ENCODE results near the gene ACTRT2. TPM values are rescaled to one million over a fixed set of nuclear protein-coding genes. Genes with fewer than 3 reads are reported as not detected.

The ACTRT2 gene
- total and polyA plus RNA-seq, 10 donors: not detected

DNA sequence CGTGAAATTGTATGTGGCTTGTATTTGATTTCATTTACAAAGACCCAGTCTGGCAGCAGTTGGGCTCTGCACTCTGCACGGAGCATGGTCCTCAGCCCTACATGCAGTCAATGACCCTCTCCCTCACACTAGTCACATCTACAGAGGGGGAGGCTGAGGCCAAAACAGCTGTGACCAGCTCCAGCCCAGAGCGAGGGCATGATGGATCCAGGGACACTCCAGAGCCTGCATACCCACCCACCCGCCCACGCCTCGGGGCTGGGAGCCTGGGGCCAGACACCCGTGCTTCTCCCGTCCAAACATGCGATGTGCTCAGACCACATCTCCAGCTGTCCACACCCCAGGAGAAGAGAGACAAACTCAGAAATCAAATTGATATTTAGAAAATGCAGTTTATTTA is 33.8 kb downstream of the ACTRT2 start:
- H3K36me3 ChIP-seq: no peaks in the 10 kb centered on the region
- peaks cover 0 to 37% (median 5%) of the 10 kb centered on the region in 7 donors for H3K27me3 ChIP-seq (replicated peaks in 1 of 7)
- intact Hi-C loops (cut with DNase I; ENCODE audit: low total_unique reads): no loop called here
- H3K27ac ChIP-seq: no peak overlapping the region
- 68 to 91% (median 85%) methylated on average over 9 of the region's 9 CpGs for WGBS, 5 donors
- DNase-seq: no peak
- no peaks in the 10 kb centered on the region for H3K9me3 ChIP-seq
- TF ChIP-seq POLR2AphosphoS5 (IDR thresholded peaks at IDR 0.05) (no peak), CTCF (IDR thresholded peaks at IDR 0.05 in 8 of 11, conservative IDR thresholded peaks at IDR 0.05 in 3 of 11) (no peak), POLR2A (IDR thresholded peaks at IDR 0.05) (no peak)
- no peaks in the 10 kb centered on the region for H3K4me1 ChIP-seq
- no peak overlapping the region for H3K4me3 ChIP-seq

- H3K4me3 ChIP-seq: no peak overlapping the region
- H3K4me1 ChIP-seq: no peaks in the 10 kb centered on the region
- no peaks in the 10 kb centered on the region for H3K36me3 ChIP-seq
- no peak overlapping the region for H3K27ac ChIP-seq
- intact Hi-C loops (cut with DNase I; ENCODE audit: low total_unique reads): no loop called here
- H3K27me3 ChIP-seq (replicated peaks in 1 of 7): peaks cover 0 to 52% (median 5%) of the 10 kb centered on the region in 7 donors
- 87 to 92% (median 89%) methylated on average over 5 of the region's 5 CpGs for WGBS, 5 donors
- TF ChIP-seq POLR2A (IDR thresholded peaks at IDR 0.05): no peak
- no peak for TF ChIP-seq CTCF (IDR thresholded peaks at IDR 0.05 in 8 of 11, conservative IDR thresholded peaks at IDR 0.05 in 3 of 11)
- TF ChIP-seq POLR2AphosphoS5 (IDR thresholded peaks at IDR 0.05): no peak
- no peak for DNase-seq
- no peaks in the 10 kb centered on the region for H3K9me3 ChIP-seq
These were observed 35.4 kb downstream of the ACTRT2 start for GRCh38 chr1:3056641-3057040.

- intact Hi-C loops (cut with DNase I; ENCODE audit: low total_unique reads): no loop called here
- no peak for DNase-seq
- H3K9me3 ChIP-seq: no peaks in the 10 kb centered on the region
- 72 to 88% (median 78%) methylated on average over 10 of the region's 10 CpGs for WGBS, 5 donors
- H3K36me3 ChIP-seq: no peaks in the 10 kb centered on the region
- H3K27ac ChIP-seq: no peak overlapping the region
- H3K27me3 ChIP-seq (replicated peaks in 1 of 7): peaks cover 0 to 56% (median 16%) of the 10 kb centered on the region in 7 donors
- no peak overlapping the region for H3K4me3 ChIP-seq
- TF ChIP-seq POLR2AphosphoS5 (IDR thresholded peaks at IDR 0.05): no peak
- TF ChIP-seq CTCF (IDR thresholded peaks at IDR 0.05 in 8 of 11, conservative IDR thresholded peaks at IDR 0.05 in 3 of 11): no peak
- no peak for TF ChIP-seq POLR2A (IDR thresholded peaks at IDR 0.05)
- H3K4me1 ChIP-seq: peaks cover 0 to 6% (median 0%) of the 10 kb centered on the region in 6 donors
These were observed 37.2 kb downstream of the ACTRT2 start for GRCh38 chr1:3058263-3059030.

DNA sequence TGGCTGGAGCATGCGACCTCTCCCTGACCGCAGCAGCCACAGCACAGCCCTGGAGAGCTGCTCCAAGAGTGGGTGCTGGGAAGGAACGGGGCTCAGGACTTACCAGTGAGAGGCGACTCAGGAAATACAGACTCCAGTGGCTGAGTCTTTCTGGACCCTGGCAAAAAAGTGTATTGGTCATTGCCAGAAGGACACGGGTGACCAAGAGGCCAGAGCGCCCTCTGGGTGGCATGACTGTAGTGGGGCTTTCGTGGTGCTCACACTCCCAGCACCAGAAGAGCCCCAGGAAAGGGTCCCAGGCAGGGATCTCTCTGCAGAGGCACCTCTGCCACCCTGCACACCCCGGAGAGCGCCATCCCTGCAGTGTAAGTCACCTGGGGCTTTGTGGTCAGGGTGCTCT is 38.9 kb downstream of the ACTRT2 start:
- no peaks in the 10 kb centered on the region for H3K9me3 ChIP-seq
- TF ChIP-seq CTCF (IDR thresholded peaks at IDR 0.05 in 8 of 11, conservative IDR thresholded peaks at IDR 0.05 in 3 of 11) (no peak), POLR2A (IDR thresholded peaks at IDR 0.05) (no peak), POLR2AphosphoS5 (IDR thresholded peaks at IDR 0.05) (no peak)
- peaks cover 0 to 56% (median 24%) of the 10 kb centered on the region in 7 donors for H3K27me3 ChIP-seq (replicated peaks in 1 of 7)
- H3K4me1 ChIP-seq: peaks cover 0 to 12% (median 0%) of the 10 kb centered on the region in 6 donors
- no peak for DNase-seq
- no peaks in the 10 kb centered on the region for H3K36me3 ChIP-seq
- H3K27ac ChIP-seq: no peak overlapping the region
- WGBS, 5 donors: 76 to 90% (median 82%) methylated on average over 5 to 9 of the region's 9 CpGs
- intact Hi-C loops (cut with DNase I; ENCODE audit: low total_unique reads): no loop called here
- H3K4me3 ChIP-seq: no peak overlapping the region
